GM19035 (cell line): ENCODE data around the gene CNTNAP2.

ENCODE experiments used
- ATAC-seq: cut with Tn5 transposase; IDR thresholded peaks from one replicate; pipeline ENCODE4 v1.9.1; 2021; ENCODE audit not compliant: unreplicated experiment

CNTNAP2 gene

GRCh38 chr7:146661435-146661834, 544.8 kb downstream of the CNTNAP2 start:
- no peak for ATAC-seq

- no peak for ATAC-seq
These were observed 545.3 kb downstream of the CNTNAP2 start for GRCh38 chr7:146661929-146662328.

DNA sequence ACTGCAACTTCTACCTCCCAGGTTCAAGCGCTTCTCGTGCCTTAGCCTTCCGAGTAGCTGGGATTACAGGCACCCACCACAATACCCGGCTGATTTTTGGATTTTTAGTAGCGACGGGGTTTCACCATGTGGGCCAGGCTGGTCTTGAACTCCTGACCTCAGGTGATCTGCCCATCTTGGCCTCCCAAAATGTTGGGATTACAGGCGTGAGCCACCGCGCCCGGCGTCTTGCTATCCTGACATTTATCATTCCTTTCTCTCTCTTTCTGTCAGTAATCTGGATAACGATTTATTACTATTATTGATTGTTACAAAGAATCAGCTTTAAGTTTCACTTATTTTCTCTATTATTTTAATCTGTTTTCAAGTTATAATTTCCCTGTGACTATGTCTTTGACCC, 548.4 kb downstream of the CNTNAP2 start:
- ATAC-seq = no peak

GRCh38 chr7:146670532-146670931, 553.9 kb downstream of the CNTNAP2 start:
- no peak for ATAC-seq

DNA sequence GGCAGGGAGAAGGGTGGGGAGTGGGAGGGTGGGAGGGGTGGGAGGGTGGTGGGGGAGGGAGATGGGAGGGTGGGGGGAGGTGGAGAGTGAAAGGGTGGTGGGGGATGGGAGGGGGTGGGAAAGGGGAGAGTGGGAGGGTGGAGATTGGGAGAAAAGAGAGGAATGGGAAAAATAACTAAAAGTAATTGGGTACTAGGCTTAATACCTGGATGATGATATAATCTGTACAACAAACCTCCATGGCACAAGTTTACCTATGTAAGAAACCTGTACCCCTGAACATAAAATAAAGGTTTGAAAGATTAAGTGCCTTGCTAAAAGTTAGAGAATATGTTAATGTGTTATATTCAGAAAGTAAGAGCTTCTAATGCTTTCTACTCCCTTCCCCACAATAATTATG, 564.9 kb downstream of the CNTNAP2 start:
- no peak for ATAC-seq

DNA sequence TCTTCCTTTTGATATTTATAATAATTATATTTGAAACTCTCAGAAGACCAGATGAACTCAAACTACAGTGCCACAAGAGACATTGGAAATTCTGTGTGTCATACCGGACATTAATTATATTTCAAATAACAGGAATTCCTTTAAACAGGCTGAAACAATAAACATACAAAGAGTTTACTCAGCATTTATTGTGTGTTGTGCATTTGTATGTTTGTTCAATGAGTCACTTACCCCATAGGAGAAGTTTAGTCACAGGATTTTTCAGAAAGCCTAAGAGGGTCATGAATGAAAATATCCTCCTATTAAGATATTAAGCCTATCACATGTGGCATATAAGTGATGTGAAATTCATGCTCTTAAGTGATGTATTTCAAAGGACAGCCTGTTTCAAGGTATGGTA, 566.8 kb downstream of the CNTNAP2 start:
- ATAC-seq = no peak

- no peak for ATAC-seq
These were observed 574.4 kb downstream of the CNTNAP2 start for GRCh38 chr7:146690987-146691386.

DNA sequence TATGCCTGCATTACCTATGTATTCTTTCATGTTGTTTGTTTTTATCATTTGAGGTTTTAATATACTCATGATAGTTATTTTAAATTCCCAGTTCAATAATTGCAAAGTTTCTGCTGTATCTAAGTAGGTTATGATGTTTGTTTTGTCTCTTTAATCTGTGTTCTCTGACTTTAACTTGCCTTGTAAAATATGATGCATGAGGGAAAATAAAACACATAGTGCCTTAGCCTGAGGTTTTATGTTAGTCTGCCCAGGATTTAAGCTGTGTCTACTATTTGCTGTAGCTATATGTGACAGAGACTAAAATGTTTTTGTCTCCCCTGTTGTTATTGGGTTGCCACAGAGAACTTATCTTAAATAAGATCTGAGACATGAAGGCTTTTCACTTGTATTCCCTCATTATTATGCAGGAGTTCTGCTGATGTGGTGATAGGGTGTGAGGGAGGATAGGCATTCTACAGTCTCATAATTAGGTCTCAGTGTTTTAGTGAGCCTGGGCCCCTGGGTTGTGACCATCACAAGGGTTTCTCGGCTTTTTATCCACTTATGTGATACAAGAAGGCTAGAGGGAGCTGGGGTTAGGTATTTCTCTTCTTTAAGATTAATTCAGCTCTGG, 582.5 kb downstream of the CNTNAP2 start:
- no peak for ATAC-seq

GRCh38 chr7:146700015-146700560, 583.5 kb downstream of the CNTNAP2 start:
- ATAC-seq = no peak

GRCh38 chr7:146701166-146701565, 584.6 kb downstream of the CNTNAP2 start:
- ATAC-seq = no peak

GRCh38 chr7:146702898-146703297, 586.3 kb downstream of the CNTNAP2 start:
- ATAC-seq = no peak

- ATAC-seq = no peak
These were observed 592.9 kb downstream of the CNTNAP2 start for GRCh38 chr7:146709451-146710027.

- no peak for ATAC-seq
These were observed 596.6 kb downstream of the CNTNAP2 start for GRCh38 chr7:146713205-146713604.

DNA sequence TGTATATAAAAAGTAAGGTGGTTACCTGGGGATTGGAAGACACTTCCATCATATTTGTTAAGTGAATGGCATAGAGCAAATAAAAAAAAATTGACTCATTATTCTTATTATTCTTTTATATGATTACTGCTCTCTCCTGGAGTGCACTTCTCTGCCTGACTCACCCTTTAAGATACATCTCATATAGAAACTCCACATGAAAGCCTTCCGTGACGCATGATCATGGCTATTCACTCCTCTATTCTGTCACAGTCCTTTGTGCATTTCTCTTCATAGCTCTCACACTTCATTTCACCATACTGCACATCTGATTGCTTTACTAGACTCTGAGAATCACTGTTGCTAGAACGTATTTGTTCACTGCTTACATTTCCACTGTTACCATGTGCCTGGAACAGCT, 597.3 kb downstream of the CNTNAP2 start:
- ATAC-seq = no peak

DNA sequence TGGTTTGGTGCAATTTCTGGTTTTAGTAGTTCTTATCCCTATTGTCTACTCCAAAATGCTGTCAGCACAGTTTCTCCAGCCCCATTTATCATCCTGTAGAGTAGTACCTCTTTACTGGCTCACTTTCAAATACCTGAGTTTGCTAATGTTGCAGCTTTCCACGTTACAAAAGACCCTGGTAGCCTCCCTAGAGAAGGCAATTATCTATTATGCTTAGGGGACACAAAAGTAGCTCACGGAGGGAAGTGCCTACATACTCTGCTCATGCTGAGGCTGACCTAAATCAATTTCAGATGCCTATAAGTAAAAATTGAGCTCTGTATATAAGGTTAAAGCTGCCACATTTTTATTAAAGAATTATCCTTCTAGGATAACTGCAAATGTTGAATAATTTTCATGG, 603.6 kb downstream of the CNTNAP2 start:
- no peak for ATAC-seq

- no peak for ATAC-seq
These were observed 606.4 kb downstream of the CNTNAP2 start for GRCh38 chr7:146722986-146723385.

DNA sequence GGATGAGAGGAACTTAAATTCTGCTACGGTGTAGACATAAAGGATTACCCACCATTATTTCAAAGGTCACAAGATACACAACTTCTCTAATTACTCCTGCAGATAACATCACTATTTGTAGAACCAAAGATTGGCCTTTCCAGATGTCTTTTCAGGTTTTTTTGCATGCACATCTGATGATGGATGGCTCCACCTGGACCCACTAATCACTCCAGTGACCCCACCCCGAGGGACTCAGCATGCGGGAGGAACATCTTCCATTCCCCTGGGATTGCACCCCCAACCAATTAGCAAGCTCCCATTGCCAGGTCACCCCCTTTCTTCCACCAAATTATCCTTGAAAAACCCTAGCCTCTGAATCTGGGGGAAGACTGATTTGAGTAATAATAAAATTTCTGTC, 608.9 kb downstream of the CNTNAP2 start:
- no peak for ATAC-seq

DNA sequence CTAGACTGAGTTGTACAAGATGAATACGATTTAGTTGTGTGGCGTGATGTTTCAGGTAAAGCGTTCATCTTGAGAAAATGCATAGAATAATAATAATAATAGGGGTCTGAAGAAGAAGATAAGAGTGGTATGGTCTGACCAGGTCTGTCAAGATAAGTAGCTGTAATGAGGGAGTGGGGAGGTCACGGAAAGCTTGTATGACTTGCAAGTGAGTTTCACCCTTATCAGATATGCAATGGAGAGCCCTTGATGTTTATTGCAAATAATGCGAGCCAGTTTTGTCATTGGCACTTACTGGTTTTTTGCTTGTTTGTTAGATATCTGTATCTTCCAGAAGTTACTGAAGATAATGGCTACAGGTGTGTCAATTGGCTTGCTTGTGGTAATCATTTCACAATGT, 611.5 kb downstream of the CNTNAP2 start:
- ATAC-seq = no peak

- no peak for ATAC-seq
These were observed 612.0 kb downstream of the CNTNAP2 start for GRCh38 chr7:146728611-146729010.

DNA sequence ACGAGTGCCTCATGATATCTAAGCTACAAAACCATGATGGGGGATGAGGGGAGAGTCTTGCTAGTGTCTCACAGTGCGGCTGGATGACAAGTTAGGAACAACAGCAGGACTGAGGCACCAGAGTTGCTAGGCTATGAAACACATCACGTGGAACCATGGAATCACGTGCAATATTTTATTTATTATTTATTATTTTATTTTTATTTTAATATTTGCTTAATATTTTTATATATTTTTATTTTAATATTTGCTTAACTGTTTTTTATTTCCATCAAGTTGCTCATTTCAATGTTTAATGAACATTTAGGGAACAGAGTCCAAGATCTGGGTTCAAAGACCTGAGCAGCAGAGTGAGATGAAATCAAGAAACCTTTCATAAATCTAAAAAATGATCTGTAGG, 614.6 kb downstream of the CNTNAP2 start:
- no peak for ATAC-seq

DNA sequence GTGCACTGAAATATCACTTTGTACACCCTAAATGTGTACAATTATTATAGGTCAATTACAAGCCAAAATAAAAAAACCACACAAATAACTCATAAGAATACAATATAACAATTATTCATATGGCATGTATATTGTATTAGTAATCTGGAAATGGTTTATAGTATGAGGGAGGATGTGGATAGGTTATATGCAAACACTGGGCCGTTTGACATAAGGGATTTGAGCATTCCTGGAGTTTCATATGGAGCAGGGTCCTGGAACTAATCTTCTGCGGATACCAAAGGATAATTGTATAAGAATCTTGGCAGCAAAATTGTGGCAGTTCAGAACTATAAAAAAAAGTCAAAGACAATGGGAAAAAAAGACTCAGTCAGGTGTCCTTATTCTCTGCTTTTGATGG, 619.4 kb downstream of the CNTNAP2 start:
- no peak for ATAC-seq

- no peak for ATAC-seq
These were observed 620.0 kb downstream of the CNTNAP2 start for GRCh38 chr7:146736446-146737190.
